HG02938 (cell line): ENCODE results near the gene HORMAD2.
"Not testable (repeated sequence)": the region's sequence is repeated elsewhere in the genome, so short reads cannot be mapped to it uniquely, and the experiment has no call there.

Source experiments
- ATAC-seq: cut with Tn5 transposase; IDR thresholded peaks from one replicate; pipeline ENCODE4 v1.9.1; 2021; ENCODE audit warnings: mild to moderate bottlenecking, moderate library complexity; ENCODE audit not compliant: unreplicated experiment

HORMAD2 gene

DNA sequence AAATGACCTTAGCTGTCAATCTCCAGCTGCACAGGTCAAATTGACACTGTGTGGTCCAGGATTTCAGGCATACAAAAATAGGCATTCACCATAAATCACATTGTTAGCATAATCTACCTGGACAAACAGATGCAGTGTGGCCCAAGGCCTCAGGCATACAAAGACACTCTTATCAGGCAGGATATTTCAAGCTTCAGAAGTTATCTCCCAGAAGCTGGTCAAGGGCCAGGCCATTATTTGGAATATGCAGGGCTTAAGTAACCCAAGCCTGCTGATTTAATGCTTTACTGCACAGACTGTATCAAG lies 25.5 kb upstream of the HORMAD2 start:
- ATAC-seq = no peak

DNA sequence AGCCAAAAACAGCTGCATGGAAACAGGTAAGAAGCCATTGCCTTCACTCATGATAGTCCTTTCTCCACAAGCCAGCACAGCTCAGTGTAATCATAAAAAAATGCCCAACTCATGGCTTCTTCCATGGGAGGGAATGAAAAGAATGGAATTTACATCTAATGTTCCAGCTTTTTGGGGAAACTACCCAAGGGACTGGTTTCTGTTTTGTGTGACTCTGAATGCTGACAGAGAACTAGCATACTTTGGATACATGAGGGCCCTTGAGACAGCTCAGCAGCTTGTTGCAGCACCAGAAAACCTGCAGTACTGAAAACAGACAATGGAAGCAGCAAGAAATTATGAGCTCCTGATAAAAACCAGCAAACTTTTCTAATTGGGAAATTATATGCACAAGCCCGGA lies 24.2 kb upstream of the HORMAD2 start:
- ATAC-seq = no peak

- no peak for ATAC-seq
Measured at GRCh38 chr22:30057375-30057774, 22.9 kb upstream of the HORMAD2 start.

DNA sequence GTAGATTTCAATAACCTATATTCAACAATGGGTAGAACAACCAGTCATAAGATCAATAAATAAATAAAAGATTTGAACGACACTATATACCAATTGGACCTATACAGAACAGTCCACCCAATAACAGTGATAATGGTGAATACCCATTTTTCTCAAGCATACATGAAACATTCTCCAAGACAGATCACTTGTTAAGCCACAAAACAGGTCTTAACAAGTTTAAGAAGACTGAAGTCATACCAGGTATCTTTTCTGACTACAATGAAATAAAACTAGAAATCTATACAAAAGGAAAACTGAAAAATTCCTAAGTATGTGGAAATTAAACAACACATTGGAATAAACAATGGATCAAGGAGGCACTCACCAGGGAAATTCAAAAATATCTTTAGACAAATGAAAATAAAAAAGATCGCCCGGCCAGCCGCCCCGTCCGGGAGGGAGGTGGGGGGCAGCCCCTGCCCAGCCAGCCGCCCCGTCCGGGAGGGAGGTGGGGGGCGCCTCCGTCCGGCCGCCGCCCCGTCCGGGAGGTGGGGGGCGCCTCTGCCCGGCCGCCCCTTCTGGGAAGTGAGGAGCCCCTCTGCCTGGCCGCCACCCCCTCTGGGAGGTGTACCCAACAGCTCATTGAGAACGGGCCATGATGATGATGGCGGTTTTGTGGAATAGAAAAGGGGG lies 20.8 kb upstream of the HORMAD2 start:
- not testable (repeated sequence) for ATAC-seq

GRCh38 chr22:30061094-30061493 lies 19.2 kb upstream of the HORMAD2 start:
- not testable (repeated sequence) for ATAC-seq

DNA sequence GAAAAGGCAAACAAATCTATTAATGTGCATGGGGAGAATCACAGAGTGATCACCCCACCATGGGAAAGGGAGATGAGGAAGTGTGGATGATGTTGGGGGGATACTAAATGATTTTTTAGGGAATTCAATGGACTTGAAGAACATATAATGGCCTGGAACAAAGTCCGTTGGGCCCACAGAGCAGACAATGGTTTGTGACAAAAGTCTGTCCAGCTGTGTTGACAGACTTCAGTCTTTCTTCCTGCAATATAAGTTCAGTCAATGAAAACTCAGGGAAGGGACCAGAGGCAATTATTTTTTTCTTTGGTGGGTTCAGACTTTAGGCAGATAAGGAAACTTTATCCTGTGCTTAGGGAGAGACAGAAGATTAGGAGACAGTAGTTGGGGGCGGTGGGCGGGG lies 18.0 kb upstream of the HORMAD2 start:
- no peak for ATAC-seq

DNA sequence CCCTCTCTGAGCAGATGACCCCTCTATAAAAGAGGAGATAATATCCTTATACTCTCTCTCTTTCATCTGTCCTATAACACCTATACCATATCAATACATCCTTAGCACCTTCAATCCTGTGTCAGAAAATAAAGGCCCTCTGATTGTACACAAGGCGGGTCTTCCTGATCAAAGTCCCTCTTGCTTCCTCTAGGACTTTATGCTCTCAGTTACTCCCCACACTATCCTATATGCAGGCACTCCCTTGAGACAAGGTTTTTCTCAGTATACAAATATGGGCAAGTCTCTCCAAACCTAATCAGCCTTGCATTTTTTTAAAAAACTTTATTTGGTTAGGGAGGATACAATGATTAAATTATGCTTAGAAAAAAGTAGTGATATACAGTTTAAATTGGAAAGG lies 17.3 kb upstream of the HORMAD2 start:
- no peak for ATAC-seq

GRCh38 chr22:30064172-30064571 lies 16.1 kb upstream of the HORMAD2 start:
- no peak for ATAC-seq

DNA sequence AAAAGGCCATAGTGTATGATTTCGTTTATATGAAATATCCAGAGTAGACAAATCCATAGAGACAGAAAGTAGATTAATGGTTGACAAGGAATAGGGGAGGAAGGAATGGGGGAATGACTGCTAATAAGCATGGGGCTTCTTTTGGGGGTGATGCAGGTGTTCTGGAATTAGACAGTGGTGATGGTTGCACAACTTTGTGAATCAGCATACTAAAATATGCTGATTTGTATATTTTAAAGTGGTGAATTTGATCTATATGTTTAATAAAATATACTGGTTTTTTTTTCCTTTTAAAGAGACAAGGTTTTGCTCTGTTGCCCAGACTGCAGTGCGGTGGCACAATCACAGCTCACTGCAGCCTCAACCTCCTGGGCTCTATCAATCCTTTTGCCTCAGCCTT lies 6.5 kb upstream of the HORMAD2 start:
- ATAC-seq = no peak

DNA sequence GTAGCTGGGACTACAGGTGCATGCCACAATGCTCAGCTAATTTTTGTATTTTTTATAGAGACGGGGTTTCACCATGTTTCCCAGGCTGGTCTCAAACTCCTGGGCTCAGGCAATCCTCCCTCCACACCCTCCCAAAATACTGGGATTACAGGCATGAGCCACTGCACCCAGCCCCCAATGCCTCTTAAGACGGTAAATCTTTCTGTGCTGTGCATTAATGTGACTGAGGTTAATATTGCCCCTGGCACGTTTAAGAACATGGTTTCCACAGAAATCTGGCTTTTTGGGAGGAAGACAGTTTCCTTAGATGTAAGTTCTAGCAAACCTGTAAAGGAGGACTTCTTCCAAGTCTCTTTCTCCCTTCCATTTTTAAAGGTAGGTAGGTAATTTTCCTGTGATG lies 6.1 kb upstream of the HORMAD2 start:
- no peak for ATAC-seq

DNA sequence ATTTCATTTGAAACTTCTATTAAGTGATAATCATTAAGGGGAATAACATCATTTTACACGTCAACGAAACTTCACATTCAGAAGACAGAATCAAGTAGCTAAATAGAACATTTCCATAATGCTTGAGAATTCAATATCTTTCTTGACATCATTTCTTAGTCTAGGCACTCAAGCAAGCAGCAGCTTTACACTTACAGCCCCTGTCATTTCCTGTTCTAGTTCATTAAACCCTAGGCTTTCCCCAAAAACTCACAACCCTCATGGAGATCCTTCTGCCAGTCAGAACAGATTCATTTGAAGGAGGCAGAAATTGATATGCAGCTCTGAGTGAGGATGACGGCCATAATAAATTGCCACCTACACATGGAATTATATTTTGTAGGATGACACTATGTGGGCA lies 5.3 kb upstream of the HORMAD2 start:
- no peak for ATAC-seq

GRCh38 chr22:30077279-30077880 lies 2.9 kb upstream of the HORMAD2 start:
- no peak for ATAC-seq

DNA sequence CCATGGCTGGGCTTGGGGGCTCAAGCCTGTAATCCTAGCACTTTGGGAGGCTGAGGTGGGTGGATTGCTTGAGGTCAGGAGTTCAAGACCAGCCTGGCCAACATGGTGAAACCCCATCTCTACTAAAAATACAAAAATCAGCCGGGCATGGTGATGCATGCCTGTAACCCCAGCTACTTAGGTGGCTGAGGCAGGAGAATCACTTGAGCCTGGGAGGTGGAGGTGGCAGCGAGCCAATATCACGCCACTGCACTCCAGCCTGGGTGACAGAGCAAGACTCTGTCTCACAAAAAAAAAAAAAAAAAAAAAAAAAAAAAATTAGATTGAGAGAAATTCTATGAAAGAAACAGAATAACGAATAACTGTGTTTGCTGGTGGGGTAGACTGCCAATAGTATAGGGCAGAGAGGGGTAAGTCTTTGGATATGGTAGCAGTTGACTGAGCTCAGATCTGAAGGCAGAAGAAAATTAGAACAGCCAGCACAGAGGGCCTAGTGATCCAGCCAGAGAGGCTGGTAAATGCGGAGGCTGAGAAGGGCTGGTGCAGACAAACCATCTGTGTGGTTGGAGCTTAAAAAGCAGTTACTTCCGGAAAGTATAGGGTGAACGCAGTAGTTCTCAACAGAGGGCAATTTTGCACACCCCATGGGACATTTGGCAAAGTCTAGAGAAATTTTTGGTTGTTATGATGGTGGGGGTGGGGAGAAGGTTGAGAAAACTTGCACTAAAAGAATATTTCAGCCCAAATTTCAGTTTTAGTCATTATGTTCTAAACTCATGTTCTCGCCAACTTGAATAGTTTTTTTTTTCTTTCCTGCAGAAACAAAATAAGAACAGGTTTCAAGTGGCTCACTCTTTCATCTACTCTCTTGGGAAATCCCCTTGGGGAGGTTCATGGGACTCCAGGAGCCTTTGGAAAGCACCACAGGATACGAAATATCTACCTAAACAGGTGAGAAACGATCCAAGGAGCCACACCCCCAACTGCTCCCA lies 1.6 kb upstream of the HORMAD2 start:
- ATAC-seq = no peak

- ATAC-seq = no peak
Measured at GRCh38 chr22:30080805-30081204, 541 bp downstream of the HORMAD2 start.

- no peak for ATAC-seq
Measured at GRCh38 chr22:30086496-30086895, 6.2 kb downstream of the HORMAD2 start.

DNA sequence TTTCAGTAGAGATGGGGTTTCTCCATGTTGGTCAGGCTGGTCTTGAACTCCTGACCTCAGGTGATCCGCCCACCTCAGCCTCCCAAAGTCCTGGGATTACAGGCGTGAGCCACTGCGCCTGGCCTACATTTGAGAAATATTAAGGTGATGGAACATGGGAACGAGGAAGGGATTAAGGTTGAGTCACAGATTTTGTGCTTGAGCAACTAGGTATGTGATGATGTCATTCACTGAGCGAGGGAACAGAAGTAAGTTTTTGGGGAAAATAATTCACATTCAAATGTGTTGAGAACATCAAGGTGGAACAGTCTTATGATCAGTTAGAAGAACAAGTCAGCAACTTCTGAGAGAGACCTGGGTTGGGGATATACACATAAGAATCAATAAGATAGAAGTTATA lies 6.8 kb downstream of the HORMAD2 start:
- ATAC-seq = not testable (repeated sequence)

- ATAC-seq = no peak
Measured at GRCh38 chr22:30087611-30088010, 7.3 kb downstream of the HORMAD2 start.

GRCh38 chr22:30088468-30088867 lies 8.2 kb downstream of the HORMAD2 start:
- no peak for ATAC-seq

- ATAC-seq = no peak
Measured at GRCh38 chr22:30089655-30089974, 9.4 kb downstream of the HORMAD2 start.

GRCh38 chr22:30092686-30093085 lies 12.4 kb downstream of the HORMAD2 start:
- no peak for ATAC-seq

DNA sequence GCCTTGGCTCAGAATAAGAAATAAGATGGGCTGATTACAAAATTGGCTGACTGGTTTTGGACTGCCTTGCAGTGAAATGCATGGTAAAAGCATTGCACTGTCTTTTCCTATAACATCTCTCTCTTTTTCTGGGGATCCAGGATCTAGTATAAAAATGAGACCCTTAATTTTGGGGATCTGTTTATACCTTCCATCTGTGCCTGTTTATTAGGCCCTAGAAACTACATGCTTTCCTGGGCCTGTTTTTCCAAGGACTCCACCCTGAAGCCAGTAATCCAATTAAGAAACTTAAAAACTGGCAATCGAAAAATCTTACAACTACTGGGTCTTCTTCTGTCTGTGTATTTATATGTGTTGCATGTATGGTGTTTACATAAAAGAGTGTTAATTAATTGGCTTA lies 14.5 kb downstream of the HORMAD2 start:
- ATAC-seq = no peak

DNA sequence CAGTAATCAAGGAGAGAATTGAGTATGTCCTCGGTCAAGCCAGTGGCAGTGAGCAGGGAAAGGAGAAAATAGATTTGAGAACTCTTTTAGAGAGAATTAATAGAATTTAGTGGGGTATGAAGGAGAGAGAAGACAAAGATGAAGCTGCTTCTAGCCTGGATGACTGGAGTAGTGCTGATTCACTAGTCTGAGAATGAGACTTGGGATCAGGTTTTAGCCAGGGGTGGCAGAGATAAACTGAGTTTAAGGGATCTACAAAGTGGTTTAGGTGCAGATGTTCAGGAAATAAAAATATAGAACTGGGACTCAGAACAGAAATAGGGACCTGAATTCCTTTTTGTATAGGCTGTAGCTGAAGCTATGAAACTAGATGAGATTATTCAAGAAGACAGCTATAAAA lies 17.6 kb downstream of the HORMAD2 start:
- no peak for ATAC-seq
